ENCODE results near the gene SOAT2.
"Not testable (repeated sequence)": the region's sequence is repeated elsewhere in the genome, so short reads cannot be mapped to it uniquely, and the experiment has no call there.

The SOAT2 gene

DNA sequence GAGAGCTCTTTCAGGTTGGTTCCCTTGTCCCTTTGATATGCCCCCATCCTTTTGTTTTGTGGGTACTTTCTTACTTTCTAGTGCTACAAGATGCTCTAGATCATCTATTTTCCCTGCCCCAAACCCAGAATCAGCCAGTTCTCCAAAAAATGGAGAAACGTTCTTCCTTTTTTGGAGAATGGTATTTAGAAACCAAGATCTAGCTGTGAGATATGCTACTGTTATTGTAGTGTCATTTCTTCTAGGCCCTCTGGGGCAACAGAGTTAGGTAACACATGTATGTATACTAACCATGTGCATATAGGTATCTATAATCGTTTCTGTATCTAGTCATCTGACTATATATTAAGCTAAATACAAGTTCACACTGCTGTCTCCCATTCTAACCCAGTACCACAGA, 12.7 kb upstream of the SOAT2 start:
- no peak for DNase-seq

DNA sequence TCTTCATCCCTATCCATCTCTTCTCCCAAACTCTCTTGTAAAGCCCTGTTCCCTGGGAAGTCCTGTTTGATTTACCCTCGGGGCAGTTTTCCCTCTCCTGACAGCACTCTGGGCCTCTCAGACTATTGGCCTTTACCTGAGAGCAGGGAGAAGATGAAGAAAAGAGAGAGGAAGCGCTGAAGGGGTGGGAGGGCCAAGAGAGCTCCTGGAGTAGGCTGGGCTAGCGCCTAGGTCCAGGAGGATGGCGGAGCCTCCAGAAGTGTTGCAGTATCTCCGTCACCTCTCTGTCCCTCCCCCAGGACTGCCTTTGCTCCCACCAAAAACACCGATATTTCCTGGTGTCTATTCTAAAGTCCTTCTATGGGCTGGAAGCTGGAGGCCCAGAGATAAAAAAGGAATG, 11.5 kb upstream of the SOAT2 start:
- DNase-seq = no peak

DNA sequence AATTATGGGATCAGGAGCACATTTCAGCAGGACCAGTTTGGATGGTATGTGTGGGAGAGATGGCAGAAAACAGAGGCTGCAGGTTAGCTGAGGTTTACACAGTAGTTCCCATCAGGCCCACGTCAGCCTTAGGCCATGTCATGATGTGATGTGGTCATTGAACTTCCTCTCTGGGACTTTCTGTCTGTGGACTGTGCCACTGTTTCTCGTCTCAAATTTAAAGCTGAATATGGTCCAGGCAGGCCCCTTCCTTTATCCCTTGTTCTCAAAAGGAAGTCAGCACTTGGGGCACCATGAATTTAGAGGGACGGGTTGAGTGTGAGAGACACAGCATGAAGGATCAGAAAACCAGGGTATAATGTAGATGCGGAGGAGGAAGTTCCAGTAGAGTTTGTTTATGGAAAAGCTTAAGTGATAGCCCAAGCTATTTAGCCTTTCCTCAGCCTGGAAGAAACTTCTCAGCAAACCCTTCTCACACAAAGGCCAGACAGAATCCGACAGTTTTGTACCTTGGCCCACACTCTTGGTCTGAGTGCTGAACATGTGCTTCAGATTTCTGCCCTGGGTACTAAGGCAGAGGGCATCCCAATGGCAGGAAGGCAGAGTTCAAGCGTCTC, 9.4 kb upstream of the SOAT2 start:
- no peak for DNase-seq

DNA sequence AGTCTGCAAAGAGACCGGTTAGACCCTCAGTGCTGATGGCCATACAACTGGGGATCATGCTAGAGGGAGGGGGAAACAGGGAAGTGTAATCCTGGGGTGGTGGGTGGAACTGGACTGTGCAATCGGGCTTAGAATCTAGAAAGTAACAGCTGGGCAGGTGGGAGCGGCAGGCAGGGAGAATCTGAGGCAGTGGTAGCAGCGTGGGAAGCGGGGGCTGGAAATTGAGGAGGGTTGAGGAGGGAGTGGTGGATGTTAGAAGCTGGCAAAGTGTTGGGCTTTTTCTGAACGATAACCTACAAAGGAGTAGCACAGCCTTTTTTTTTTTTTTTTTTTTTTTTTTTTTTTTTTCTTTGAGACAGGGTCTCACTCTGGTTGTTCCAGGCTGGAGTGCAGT, 8.9 kb upstream of the SOAT2 start:
- DNase-seq = no peak

DNA sequence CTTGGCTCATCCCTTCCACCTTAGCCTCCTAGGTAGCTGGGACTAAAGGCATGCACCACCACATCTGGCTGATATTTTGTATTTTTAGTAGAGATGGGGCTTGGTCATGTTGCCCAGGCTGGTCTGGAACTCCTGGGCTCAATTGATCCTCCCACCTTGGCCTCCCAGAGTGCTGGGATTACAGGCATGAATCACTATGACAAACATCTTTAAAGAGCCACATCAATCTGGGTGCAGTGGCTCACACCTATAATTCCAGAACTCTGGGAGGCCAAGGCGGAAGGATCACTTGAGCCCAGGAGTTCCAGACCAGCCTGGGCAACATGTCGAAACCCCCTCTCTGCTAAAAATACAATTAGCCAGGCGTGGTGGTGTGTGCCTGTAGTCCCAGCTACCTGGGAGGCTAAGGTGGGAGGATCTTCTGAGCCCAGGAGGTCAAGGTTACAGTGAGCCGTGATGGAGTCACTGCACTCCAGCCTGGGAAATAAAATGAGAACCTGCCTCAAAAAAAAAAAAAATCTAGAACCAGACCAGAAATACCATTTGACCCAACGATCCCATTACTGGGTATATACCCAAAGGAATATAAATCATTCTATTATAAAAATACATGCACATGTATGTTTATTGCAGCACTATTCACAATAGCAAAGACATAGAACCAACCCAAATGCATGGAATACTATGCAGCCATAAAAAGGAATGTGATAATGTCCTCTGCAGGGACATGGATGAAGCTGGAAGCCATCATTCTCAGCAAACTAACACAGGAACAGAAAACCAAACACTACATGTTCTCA, 8.3 kb upstream of the SOAT2 start:
- DNase-seq = peak; percentile 58

DNA sequence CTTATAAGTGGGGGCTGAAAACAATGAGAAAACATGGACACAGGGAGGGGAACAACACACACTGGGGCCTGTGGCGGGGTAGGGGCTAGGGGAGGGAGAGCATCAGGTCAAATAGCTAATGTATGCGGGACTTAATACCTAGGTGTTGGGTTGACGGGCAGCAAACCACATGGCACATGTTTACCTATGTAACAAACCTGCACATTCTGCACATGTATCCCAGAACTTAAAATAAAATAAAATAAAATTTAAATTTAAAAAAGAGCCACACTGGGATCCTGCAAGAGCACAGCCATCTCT, 7.7 kb upstream of the SOAT2 start:
- not testable (repeated sequence) for DNase-seq

DNA sequence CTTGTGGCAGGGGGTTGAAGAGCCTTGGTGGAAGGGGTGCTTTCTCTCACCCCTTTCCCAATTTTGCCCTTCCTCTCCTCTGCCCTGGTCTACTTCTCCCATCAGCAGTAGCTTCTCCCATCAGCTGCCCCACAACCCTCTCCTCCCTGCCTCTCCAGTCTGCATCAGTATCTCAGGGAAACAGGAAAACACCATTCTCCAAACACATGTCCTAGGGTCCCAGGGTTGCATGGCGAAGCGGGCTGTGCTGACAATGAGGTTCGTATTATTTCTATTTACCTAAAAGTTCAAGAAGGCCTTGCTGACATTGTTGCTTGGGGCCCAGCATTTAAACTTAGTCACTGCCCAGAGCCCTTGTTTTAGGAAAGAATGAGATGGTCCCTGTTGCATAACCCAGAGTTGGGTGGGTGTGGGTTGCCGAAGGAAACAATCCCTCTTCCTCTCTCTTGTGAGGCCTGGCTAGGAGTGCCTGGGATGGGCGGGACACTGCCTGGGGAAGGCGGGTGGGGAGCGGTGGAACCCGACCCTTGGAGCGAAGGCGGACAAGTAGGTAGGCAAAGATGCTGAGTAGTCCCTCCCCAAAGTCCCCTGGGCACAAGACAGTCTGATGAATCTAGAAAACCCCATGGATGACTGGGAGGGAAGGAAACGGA, 7.1 kb upstream of the SOAT2 start:
- DNase-seq = peak; percentile 55

DNA sequence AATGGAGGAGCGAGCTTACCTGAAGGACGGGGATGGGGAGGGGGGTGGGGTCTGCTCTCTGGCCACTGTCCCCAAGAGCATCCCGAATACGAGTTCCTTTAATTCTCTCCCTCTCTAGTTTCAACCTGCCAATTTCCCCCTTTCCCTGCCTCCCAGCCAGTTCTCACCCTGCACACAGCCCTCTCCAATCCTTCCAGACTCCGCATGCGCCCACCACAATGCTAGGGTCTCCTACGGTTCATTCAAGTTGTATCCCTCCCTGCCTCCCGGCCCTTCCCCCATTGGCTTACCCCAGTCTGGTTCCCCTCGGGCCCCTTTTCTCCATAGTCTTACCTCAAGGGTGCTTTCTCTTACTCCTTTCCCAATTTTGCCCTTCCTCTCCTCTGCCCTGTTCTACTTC, 6.5 kb upstream of the SOAT2 start:
- no peak for DNase-seq

DNA sequence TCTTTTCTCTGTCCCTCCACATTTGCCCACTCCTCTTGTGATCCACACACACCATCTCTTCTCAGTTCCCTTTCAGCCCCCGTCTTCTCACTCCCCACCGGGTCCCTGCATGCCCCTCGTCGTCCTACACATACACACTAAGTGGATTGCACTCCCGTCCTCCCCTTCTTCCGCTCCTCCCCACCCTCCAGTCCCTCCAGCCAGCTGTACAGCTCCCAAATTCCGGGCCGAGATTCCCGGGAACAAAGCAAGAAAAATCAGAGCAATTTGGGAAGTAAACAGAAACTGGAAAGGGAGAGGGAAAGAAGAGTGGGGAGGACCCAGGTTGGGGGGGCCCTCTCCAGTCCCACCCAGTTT, 6.1 kb upstream of the SOAT2 start:
- DNase-seq = no peak

DNA sequence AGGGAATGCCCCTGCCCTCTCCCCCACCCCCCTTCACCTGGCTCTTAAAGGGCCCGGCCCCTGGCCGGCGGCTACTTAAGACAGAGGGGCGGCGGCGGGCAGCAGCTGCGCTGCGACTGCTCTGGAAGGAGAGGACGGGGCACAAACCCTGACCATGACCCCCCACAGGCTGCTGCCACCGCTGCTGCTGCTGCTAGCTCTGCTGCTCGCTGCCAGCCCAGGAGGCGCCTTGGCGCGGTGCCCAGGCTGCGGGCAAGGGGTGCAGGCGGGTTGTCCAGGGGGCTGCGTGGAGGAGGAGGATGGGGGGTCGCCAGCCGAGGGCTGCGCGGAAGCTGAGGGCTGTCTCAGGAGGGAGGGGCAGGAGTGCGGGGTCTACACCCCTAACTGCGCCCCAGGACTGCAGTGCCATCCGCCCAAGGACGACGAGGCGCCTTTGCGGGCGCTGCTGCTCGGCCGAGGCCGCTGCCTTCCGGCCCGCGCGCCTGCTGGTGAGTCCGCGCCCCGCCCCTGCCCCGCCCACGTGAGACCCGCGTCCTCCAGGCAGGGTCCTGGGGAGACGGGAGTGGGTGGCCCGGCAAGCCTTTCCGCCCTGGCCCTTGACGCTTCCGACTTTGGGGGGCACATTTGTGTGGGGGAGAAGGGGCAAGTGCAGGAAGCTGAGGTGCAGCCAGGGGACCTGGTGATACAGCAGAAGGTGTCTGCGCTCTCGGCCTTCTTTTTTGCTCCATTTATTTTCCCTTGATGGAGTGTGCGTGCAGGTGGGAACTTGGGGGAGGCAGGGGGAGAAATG, 5.5 kb upstream of the SOAT2 start, which contains the start of gene IGFBP6:
IGFBP6 (plus strand) TSS at position 104 of the 790 bp plus-strand sequence; CDS start at position 155, 51 bp downstream.
- peak; percentile 74 for DNase-seq

DNA sequence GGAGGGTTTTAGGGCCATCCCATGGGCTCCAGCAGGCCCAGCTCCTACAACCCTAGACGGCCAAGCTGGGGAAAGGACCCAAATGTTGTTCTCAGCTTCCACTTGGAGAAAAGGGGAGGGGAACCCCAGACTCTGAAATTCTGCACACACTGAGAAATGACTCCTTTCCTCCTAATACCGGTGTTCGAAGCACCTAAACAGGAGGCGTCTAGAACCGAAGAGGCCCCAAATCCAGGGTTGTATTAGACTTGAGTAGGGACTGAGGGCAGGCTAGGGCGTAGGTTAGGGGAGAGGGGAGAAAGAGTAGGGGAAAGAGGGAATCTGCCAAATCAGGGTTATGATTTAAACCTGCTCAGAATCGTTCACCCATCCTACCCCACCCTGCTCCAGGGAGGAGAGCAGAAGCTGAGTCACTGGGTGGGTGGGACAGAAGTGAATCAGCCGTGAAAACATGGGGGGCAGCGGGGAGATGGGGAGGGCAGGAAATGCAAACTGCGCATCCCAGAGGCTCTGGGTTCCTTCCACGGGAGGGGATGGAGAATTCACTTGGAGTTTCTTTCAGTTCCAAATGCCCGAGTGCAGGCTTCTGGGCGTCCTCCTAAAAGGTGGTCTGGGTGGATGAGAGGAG, 4.8 kb upstream of the SOAT2 start:
- DNase-seq = peak; percentile 92

DNA sequence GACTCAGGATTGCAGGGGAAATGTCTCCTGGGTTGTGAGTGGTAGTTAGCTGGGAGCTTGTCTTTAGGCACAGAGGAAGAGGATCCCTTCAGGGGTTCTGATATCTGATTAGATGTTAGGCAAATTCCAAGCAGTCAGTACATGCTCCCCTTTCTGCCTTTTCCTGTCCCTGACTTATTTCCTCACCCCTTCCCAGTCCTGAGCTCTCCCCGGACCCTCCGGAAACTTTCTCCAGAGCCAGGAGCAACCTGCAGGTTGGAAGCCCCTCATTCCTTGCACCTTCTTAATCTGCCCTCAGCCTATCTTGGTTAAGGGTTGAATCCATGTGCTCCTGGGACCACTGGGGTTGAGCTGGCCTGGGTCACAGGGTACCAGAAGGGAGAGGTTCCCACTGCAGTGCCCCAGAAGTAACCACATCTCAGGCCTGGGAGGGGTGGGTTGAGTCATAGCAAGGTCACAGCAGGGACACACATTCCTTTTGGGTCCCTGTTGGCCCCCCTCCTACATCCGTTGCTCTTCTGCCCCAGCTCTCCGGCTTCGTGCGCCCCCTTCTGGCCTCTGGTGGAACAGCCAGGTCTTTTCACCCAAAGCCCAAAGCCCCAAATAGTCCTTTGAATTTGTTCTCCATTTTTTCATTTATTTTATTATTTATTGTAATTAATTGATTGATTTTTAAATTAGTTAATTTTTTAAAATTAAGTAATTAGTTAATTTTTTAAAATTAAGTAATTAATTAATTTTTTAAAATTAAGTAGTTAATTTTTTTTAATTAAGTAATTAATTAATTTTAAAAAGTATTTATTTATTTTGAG, 4.0 kb upstream of the SOAT2 start:
- DNase-seq = peak; percentile 96

DNA sequence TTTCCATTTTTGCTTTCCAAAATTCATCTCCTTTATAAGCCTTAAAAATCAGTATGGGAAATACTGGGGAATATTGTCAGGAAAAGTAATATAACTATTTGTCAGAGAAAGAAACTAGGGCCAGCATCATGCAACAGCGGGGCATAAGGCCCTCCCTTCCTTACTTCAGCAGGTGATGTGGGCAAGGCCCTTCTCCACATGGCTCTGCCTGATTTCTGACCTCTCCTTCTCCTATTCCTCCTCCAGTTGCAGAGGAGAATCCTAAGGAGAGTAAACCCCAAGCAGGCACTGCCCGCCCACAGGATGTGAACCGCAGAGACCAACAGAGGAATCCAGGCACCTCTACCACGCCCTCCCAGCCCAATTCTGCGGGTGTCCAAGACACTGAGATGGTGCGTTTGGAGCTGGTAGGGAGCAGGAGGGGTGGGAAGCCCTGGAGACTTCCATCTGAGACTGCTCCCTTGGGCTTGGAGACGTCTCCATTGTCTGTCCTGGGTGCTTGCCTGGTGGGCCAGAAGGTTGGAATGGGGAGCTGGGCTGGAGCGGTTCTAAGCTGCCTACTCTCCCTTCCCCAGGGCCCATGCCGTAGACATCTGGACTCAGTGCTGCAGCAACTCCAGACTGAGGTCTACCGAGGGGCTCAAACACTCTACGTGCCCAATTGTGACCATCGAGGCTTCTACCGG, 2.7 kb upstream of the SOAT2 start:
- DNase-seq = peak; percentile 43

DNA sequence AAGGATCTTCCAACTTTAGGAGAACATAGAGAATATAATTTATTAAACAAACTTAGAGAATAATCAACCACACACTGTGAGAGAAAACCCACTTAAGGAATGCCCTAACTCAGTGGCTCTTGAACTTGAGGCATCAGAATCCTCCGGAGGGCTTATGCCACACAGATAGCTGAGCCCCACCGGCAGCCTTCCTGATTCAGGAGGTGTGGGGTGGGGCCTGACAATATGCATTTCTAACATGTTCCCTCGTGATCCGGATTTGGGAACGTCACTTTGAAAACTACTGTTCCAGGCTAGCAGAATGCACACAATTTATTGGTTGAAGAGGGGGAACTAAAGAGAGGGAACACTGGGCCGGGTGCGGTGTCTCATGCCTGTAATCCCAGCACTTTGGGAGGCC, 2.0 kb upstream of the SOAT2 start:
- DNase-seq = no peak

DNA sequence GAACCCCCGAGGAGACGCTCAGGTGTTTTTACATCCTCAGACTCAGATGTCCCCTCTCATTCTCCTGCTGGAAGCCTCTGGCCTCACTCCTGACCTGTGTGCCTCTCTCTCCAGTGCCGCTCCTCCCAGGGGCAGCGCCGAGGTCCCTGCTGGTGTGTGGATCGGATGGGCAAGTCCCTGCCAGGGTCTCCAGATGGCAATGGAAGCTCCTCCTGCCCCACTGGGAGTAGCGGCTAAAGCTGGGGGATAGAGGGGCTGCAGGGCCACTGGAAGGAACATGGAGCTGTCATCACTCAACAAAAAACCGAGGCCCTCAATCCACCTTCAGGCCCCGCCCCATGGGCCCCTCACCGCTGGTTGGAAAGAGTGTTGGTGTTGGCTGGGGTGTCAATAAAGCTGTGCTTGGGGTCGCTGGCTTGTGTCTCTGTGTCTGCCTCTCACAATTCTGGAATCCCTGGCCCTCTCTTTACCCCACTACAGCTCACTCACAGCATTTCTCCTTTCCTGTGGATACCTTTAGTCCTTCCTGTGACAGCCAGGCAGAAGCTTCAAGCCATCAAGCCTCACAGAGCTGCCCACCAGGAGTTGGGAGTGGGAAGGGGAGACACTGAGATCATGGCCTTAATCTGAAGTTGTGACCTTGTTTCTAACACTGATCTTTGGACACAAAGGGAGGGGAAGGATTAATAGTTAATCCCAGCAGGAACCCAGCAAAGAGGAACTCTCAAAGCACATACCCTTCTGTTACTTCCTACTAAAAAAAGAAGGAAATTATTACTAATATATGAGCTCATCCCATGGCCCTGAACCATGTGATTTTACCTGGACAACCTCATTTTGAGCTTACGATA, 1.1 kb upstream of the SOAT2 start:
- DNase-seq = no peak

DNA sequence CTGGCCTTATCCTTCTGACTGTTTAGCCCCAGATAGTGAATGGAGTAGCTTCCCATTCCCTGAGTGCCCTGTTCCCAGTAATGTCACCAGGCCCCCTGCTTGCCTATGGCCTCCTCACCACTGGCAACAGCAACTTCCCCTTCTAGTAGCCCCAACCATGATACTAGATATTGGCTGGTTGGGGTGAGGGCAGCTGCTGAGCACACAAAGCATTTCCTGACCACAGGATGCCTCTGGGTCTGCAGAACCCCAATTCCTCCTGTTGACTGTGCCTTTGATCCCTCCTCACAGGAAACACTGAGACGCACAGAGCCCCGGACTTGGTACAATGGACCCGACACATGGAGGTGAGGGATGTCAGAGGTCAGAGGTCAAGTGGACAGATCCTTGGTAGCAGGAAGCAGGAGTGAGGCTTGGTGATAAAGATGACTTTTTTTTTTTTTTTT, 597 bp downstream of the SOAT2 start:
- DNase-seq = no peak

DNA sequence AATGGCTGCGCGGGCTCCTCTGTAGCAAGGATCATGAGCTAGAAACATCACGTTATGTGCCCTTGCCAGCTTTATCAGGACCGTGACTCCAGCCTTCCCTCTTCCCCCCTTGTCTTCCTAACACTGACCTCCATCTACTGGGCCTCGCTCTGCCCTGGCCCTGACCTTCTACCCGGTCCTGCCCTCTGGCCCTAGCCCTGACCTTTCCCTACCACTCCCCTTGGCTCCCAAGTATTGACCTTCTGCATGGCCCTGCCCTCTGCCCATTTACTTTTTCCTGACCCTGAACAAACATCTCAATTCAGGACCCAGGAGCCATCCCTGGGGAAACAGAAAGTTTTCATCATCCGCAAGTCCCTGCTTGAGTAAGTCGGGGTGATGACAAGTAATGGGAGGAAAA, 2.0 kb downstream of the SOAT2 start:
- DNase-seq = no peak

DNA sequence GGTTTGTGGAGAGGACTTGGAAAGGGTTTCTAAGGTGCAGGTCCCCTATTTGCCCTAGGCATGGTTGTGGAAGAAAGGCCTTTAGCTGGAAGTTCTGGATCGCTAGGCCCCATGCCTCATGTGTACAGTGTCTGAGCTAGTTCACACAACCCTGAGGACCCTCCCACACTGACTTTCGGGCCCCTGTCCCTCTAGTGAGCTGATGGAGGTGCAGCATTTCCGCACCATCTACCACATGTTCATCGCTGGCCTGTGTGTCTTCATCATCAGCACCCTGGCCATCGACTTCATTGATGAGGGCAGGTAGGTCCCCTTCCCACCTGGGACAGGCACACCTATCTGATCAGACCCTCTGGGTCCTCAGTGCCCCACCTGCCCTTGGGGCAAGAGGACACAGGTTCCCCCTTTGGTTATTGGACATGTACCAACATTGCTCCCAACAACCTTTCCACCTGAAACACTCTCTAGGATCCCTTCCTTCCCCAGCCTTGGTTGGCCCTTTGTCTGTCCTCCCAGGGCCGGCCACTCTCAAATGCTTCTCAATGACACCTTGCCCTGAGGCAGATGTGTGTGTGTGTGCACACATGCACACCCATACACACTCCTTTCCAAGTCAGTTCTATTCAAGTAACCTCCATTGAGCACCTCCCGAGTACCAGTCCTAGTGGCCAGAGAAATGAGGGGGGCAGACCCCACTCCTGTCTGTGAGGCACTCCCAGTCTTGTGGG, 2.6 kb downstream of the SOAT2 start:
- no peak for DNase-seq

DNA sequence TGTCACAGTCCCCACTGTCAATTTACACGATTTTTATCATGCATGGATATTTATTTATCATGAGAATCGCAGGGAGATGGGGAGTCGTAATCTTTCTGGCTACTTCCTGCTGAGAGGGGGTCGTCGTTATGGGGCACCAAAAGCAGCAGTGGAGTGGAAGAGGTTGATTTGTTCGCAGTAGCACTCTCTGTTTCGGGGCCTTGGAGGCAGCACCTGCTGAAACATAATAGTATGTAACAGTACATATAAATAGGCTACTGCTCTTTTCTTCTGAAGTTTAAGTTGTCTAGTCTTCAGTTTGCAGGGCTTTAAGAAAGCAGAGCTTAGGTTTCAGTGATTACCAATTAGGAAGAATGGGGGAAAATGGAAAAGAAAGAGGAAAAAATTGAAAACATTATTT, 3.8 kb downstream of the SOAT2 start:
- DNase-seq = no peak

DNA sequence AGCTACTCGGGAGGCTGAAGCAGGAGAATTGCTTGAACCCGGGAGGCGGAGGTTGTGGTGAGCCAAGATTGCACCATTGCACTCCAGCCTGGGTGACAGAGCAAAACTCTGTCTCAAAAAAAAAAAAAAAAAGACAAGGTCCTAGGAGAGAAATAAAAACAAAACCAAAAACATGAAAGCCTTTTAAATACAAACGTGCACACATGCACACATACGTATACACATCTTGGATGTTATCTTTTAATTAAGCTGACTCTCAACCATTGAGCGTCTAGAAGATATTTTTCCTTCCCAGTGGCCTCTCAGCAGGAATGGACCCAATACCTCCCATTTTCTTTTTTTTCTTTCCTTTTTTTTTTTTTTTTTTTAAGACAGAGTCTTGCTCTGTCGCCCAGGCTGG, 9.1 kb downstream of the SOAT2 start:
- DNase-seq = not testable (repeated sequence)
